Thyroid gland (tissue), 4 donors: Measurements from ENCODE around the gene CCDC9B. TPM values are rescaled to one million over a fixed set of nuclear protein-coding genes. Genes with fewer than 3 reads are reported as not detected.
A peak's percentile ranks its signal among the peaks of the same experiment; 100 is the strongest.

Experiments
- DNase-seq, 2 donors: peaks; one replicate each; pipeline ENCODE4 v3.0.0-alpha.2; 2019
- H3K27ac ChIP-seq, 3 donors: fragments of 200-600 bp; sonication (generic); 1 replicate in 2 of 3; 2 replicates in 1 of 3; pipeline ENCODE4 v1.5.1; 2016 to 2019; ENCODE audit warnings: mild to moderate bottlenecking in 1 of 3, moderate library complexity in 1 of 3
- H3K27me3 ChIP-seq: fragments of 200-600 bp; sonication (generic); one replicate; pipeline ENCODE4 v1.5.1; 2019
- H3K36me3 ChIP-seq, 2 donors: fragments of 200-600 bp; sonication (generic); one replicate each; pipeline ENCODE4 v1.5.1; 2016 to 2019
- H3K4me1 ChIP-seq, 2 donors: fragments of 200-600 bp; sonication (generic); one replicate each; pipeline ENCODE4 v1.5.1; 2017 to 2019
- H3K4me3 ChIP-seq, 3 donors: fragments of 200-600 bp; sonication (generic); replicated peaks in 1 of 3; 1 replicate in 2 of 3; 2 replicates in 1 of 3; pipeline ENCODE4 v1.5.1; 2016; ENCODE audit warnings: mild to moderate bottlenecking in 1 of 3
- H3K9me3 ChIP-seq: fragments of 200-600 bp; sonication (generic); one replicate; pipeline ENCODE4 v1.5.1; 2017
- POLR2A ChIP-seq, 2 donors: fragments of 450-650 bp; IDR thresholded peaks; one replicate each; pipeline ENCODE4 v1.6.1; 2017; ENCODE audit warnings: antibody characterized with exemption in 2 of 2, mild to moderate bottlenecking in 2 of 2, moderate library complexity in 1 of 2
- WGBS, 2 donors: methylation state at CpG; one replicate each; pipeline ENCODE4 v1.1.5; 2017; 5-methylcytosine and 5-hydroxymethylcytosine counted together
- intact Hi-C: fragments of 100-400 bp; cut with DNase I; formaldehyde crosslinking; loops from one replicate; pipeline ENCODE4 v1.15.1; 2023
- total RNA-seq, 4 donors: library from RNA; depleted of rRNA; stranded (reverse); fragments of >200 nt; gene quantifications; one replicate each; pipeline ENCODE4 v1.2.3, GENCODE V29; 2016
- TF ChIP-seq, protein P1 (sequence below), 6 experiments: fragments of 200-600 bp in 3 of 6; fragments of 450-650 bp in 3 of 6; sonication (generic) in 3 of 6; IDR thresholded peaks; one replicate each; pipeline ENCODE4 v1.5.1; 2016 to 2019; ENCODE audit warnings: antibody characterized with exemption in 6 of 6, mild to moderate bottlenecking in 2 of 6, inconsistent platforms in 1 of 6, moderate library complexity in 1 of 6

Gene CCDC9B
- total RNA-seq, 4 donors from 2014 or later = 54.2 to 126 (median 97.5) TPM

DNA sequence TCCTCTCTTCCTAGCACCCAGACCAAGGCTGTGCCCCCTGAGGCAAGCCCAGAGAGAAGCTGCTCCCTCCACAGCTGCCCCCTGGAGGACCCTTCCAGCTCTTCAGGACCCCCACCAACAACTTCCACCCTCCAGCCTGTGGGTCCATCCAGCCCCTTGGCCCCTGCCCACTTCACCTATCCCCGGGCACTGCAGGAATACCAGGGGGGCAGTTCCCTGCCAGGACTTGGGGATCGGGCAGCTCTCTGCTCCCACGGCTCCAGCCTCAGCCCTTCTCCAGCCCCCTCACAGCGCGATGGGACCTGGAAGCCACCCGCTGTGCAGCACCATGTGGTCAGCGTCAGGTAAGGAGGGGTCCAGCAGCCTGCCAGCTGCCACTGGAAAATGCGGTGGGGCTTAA is 22.9 kb upstream of the CCDC9B start:
- intact Hi-C loops = loop anchor here (10.0 kb wide), 1 partner anchor 61 kb away; no protein-coding TSS in a partner anchor
- TF ChIP-seq, protein P1, sequence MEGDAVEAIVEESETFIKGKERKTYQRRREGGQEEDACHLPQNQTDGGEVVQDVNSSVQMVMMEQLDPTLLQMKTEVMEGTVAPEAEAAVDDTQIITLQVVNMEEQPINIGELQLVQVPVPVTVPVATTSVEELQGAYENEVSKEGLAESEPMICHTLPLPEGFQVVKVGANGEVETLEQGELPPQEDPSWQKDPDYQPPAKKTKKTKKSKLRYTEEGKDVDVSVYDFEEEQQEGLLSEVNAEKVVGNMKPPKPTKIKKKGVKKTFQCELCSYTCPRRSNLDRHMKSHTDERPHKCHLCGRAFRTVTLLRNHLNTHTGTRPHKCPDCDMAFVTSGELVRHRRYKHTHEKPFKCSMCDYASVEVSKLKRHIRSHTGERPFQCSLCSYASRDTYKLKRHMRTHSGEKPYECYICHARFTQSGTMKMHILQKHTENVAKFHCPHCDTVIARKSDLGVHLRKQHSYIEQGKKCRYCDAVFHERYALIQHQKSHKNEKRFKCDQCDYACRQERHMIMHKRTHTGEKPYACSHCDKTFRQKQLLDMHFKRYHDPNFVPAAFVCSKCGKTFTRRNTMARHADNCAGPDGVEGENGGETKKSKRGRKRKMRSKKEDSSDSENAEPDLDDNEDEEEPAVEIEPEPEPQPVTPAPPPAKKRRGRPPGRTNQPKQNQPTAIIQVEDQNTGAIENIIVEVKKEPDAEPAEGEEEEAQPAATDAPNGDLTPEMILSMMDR (IDR thresholded peaks at IDR 0.05) = no peak
- no peak for TF ChIP-seq POLR2A (IDR thresholded peaks at IDR 0.05)

DNA sequence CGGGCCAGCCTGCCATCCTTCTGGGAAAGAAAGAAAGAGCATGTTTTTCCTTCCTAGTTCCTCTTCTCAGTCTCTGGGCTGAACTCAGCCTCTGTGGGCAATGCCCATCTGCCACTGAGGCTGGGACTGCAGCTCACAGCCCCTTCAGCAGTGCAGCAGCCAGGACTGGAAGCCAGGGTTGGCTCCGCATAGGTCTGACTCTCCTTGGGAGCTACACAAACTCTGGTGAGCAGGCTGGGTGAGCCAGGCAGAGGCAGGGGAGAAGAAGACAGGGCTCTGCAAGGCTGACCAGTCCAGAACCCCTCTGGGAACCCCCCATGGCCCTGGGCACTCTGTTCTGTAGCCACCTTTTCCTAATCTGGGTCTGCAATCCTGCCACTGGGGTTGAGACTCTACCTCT is 20.9 kb upstream of the CCDC9B start:
- Histone ChIP-seq H3K36me3 (no peaks in the 10 kb centered on the region), H3K27me3 (no peaks in the 10 kb centered on the region), H3K4me1 (peaks cover 8 to 14% of the 10 kb centered on the region in 2 donors), H3K27ac (no peak overlapping the region), H3K9me3 (no peaks in the 10 kb centered on the region), H3K4me3 (no peak overlapping the region)
- no peak for DNase-seq
- WGBS, 2 donors = 85 to 93% methylated on average over 2 of the region's 2 CpGs
- TF ChIP-seq, protein P1 (IDR thresholded peaks at IDR 0.05) = no peak
- TF ChIP-seq POLR2A (IDR thresholded peaks at IDR 0.05) = no peak
- intact Hi-C loops = loop anchor here (10.0 kb wide), 1 partner anchor 63 kb away; no protein-coding TSS in a partner anchor

More for the DNA sequence above, 22.9 kb upstream of the CCDC9B start:
- Histone ChIP-seq H3K4me3 (no peak overlapping the region), H3K36me3 (no peaks in the 10 kb centered on the region), H3K27ac (no peak overlapping the region), H3K9me3 (no peaks in the 10 kb centered on the region), H3K4me1 (peaks cover 13 to 19% of the 10 kb centered on the region in 2 donors), H3K27me3 (no peaks in the 10 kb centered on the region)
- WGBS, 2 donors = 90 to 95% methylated on average over 6 to 8 of the region's 8 CpGs
- no peak for DNase-seq

DNA sequence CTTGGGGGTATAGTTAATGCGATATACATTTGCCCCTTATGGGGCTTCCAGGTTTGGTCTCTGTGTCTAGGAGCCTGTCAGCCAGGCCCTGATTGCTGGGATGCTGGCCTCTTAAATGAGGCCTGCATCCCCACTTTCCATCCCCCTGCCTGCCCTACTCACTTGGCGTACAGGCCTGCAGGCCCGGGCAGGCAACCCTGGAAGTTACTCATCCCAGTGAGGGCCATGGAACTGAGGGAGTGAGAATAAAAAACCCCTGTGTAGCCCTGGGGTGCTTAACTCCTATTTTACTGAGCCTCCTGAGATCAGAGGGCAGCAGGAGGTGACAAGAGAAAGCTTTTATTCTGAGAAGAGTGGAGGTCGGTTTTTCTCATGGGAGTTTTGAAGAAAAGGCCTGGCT is 19.3 kb upstream of the CCDC9B start:
- Histone ChIP-seq H3K27ac (no peak overlapping the region), H3K9me3 (no peaks in the 10 kb centered on the region), H3K4me1 (peaks cover 8 to 13% of the 10 kb centered on the region in 2 donors), H3K27me3 (no peaks in the 10 kb centered on the region), H3K36me3 (no peaks in the 10 kb centered on the region), H3K4me3 (no peak overlapping the region)
- intact Hi-C loops = loop anchor here (10.0 kb wide), 1 partner anchor 65 kb away; no protein-coding TSS in a partner anchor
- 93 to 95% methylated on average over 4 of the region's 4 CpGs for WGBS, 2 donors
- DNase-seq = no peak
- TF ChIP-seq POLR2A (IDR thresholded peaks at IDR 0.05) = no peak
- TF ChIP-seq, protein P1 (IDR thresholded peaks at IDR 0.05) = no peak

DNA sequence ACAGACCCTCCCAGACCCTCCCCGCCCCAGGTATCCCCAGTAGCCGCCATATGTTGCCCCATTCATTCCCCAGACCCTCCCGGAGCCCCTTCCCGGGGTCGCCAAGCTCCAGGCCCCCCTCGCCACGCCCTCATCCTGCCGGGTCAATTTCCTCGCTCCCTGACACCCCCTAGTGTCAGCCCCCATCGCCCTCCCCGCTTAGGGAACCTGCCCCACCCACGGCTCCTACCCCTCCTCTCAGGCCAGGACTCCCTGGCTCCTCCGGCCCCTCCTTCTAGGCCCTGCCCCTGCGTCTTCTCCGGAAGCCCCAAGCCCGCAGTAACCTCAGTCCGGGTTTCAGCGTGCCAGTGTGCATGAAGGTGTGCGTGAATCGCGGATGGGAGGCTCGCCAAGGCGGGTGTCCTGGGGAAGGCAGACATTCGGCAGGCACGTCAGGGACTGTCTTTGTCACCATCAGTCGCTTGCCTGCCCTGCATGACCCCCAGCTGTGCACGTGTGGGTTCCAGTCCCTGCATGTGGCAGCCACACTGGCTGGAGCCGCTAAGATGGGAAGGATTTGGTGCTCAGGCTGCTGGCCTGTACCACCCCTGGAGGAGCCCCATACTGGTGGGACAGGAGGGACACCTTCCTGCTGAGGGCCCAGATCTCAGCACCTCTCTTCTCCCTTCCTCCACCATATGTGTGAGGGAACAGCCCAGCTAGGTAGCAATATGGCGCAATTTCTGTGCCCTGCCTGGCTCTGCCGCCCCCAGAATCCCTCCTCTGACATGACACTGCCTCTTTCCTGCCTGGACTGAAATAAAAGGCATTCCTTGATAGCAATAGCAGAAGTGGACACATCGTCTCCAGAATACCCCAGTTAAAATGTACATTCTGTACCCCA is 18.0 kb upstream of the CCDC9B start:
- WGBS, 2 donors = 12 to 15% methylated on average over 29 of the region's 31 CpGs
- Histone ChIP-seq H3K9me3 (no peaks in the 10 kb centered on the region), H3K36me3 (no peaks in the 10 kb centered on the region), H3K27ac (no peak overlapping the region), H3K27me3 (no peaks in the 10 kb centered on the region), H3K4me3 (peak overlapping the region in 1 of 3 donors; percentile 37), H3K4me1 (peaks cover 8 to 13% of the 10 kb centered on the region in 2 donors)
- DNase-seq = peak in 1 of 2 donors; percentile 36
- TF ChIP-seq POLR2A (IDR thresholded peaks at IDR 0.05) = no peak
- TF ChIP-seq, protein P1 (IDR thresholded peaks at IDR 0.05) = no peak
- intact Hi-C loops = loop anchor here (5.0 kb wide), 1 partner anchor 76 kb away; the partner anchor contains the start of gene ANKRD63
